MCF 10A (cell line): ENCODE results near the gene PDE9A. TPM values are rescaled to one million over a fixed set of nuclear protein-coding genes. Genes with fewer than 3 reads are reported as not detected.

Source experiments
- BruUV-seq: library from RNA; stranded (reverse); fragments of 400-500 nt; replicated peaks from 2 replicates; lab custom pipeline; 2021; lab: Mats Ljungman, UMichigan
- CTCF ChIA-PET: fragments of 300-600 bp; sonication (Branson Sonifier 250); formaldehyde crosslinking; extraction: SDS; loops from one replicate; lab custom pipeline; 2021; ENCODE audit warnings: antibody characterized with exemption, inconsistent platforms; lab: Yijun Ruan, JAX
- POLR2A ChIA-PET: fragments of 300-600, 350-650 bp; sonication (Branson Sonifier 250); formaldehyde crosslinking; extraction: SDS; loops from one replicate; lab custom pipeline; 2020; ENCODE audit warnings: antibody characterized with exemption, inconsistent platforms; lab: Yijun Ruan, JAX
- DNase-seq: peaks from one replicate; pipeline ENCODE4 v3.0.0-alpha.2; 2018; ENCODE audit not compliant: unreplicated experiment
- H3K27ac Mint-ChIP-seq: one replicate; pipeline ENCODE4 v1.8.0; 2022; ENCODE audit warnings: mild to moderate bottlenecking, low read depth, mixed read lengths; ENCODE audit not compliant: unreplicated experiment
- H3K27me3 Mint-ChIP-seq: one replicate; pipeline ENCODE4 v1.8.0; 2022; ENCODE audit warnings: mixed read lengths; ENCODE audit not compliant: insufficient read depth, unreplicated experiment
- H3K36me3 Mint-ChIP-seq: one replicate; pipeline ENCODE4 v1.8.0; 2022; ENCODE audit warnings: mild to moderate bottlenecking, moderate library complexity, mixed read lengths; ENCODE audit not compliant: insufficient read depth, unreplicated experiment
- H3K4me1 Mint-ChIP-seq: one replicate; pipeline ENCODE4 v1.8.0; 2022; ENCODE audit warnings: mixed read lengths; ENCODE audit not compliant: insufficient read depth, unreplicated experiment
- H3K4me3 Mint-ChIP-seq: one replicate; pipeline ENCODE4 v1.8.0; 2022; ENCODE audit warnings: mild to moderate bottlenecking, moderate library complexity, mixed read lengths; ENCODE audit not compliant: unreplicated experiment
- H3K9me3 Mint-ChIP-seq: one replicate; pipeline ENCODE4 v1.8.0; 2022; ENCODE audit warnings: mixed read lengths; ENCODE audit not compliant: unreplicated experiment
- CTCF ChIP-seq: fragments of 200-600 bp; IDR thresholded peaks from one replicate; pipeline ENCODE4 v1.8.0; 2022; ENCODE audit warnings: antibody characterized with exemption, mild to moderate bottlenecking; ENCODE audit not compliant: unreplicated experiment
- intact Hi-C: fragments of 100-400 bp; cut with micrococcal nuclease; formaldehyde crosslinking; loops from 2 replicates; pipeline ENCODE4 v1.14.1; 2022
- total RNA-seq: library from RNA; stranded (reverse); gene quantifications from 2 replicates; pipeline ENCODE4 v1.2.3, GENCODE V29; 2022

PDE9A gene
- total RNA-seq, 1 experiment from 2014 or later = not detected

- no peak overlapping the region for H3K27ac Mint-ChIP-seq
- no peak overlapping the region for H3K4me3 Mint-ChIP-seq
- TF ChIP-seq CTCF = no peak
- no peaks in the 10 kb centered on the region for H3K27me3 Mint-ChIP-seq
- ChIA-PET POLR2A (no interaction called here), CTCF (no interaction called here)
- no peaks in the 10 kb centered on the region for H3K4me1 Mint-ChIP-seq
- H3K9me3 Mint-ChIP-seq = no peaks in the 10 kb centered on the region
- no peaks in the 10 kb centered on the region for H3K36me3 Mint-ChIP-seq
- DNase-seq = no peak
- no TSS peak for BruUV-seq
- intact Hi-C loops = no loop called here
These were observed 13.5 kb downstream of the PDE9A start for GRCh38 chr21:42666925-42667324.

GRCh38 chr21:42668298-42668992, 15.0 kb downstream of the PDE9A start:
- H3K4me3 Mint-ChIP-seq = no peak overlapping the region
- no peaks in the 10 kb centered on the region for H3K4me1 Mint-ChIP-seq
- no peak for DNase-seq
- no peak overlapping the region for H3K27ac Mint-ChIP-seq
- intact Hi-C loops = no loop called here
- ChIA-PET POLR2A (no interaction called here), CTCF (interaction anchor here (0.9 kb wide), 1 partner anchor 27 kb away, joined by 3 read pairs; no protein-coding TSS in a partner anchor)
- H3K36me3 Mint-ChIP-seq = no peaks in the 10 kb centered on the region
- no TSS peak for BruUV-seq
- TF ChIP-seq CTCF = no peak
- no peaks in the 10 kb centered on the region for H3K9me3 Mint-ChIP-seq
- H3K27me3 Mint-ChIP-seq = no peaks in the 10 kb centered on the region

- Mint-ChIP-seq H3K27ac (no peak overlapping the region), H3K9me3 (no peaks in the 10 kb centered on the region), H3K36me3 (no peaks in the 10 kb centered on the region), H3K27me3 (no peaks in the 10 kb centered on the region), H3K4me3 (no peak overlapping the region), H3K4me1 (no peaks in the 10 kb centered on the region)
- ChIA-PET POLR2A (no interaction called here), CTCF (interaction anchor here (0.9 kb wide), 1 partner anchor 27 kb away, joined by 3 read pairs; no protein-coding TSS in a partner anchor)
- BruUV-seq = no TSS peak
- TF ChIP-seq CTCF = no peak
- intact Hi-C loops = no loop called here
- peak; percentile 20 for DNase-seq
These were observed 15.6 kb downstream of the PDE9A start for GRCh38 chr21:42669041-42669440.

- BruUV-seq = no TSS peak
- Mint-ChIP-seq H3K4me3 (no peak overlapping the region), H3K27ac (no peak overlapping the region)
These were observed 16.8 kb downstream of the PDE9A start for GRCh38 chr21:42670058-42670880.

More at GRCh38 chr21:42670058-42670880, 16.8 kb downstream of the PDE9A start:
- Mint-ChIP-seq H3K27me3 (no peaks in the 10 kb centered on the region), H3K9me3 (no peaks in the 10 kb centered on the region), H3K4me1 (no peaks in the 10 kb centered on the region), H3K36me3 (no peaks in the 10 kb centered on the region)
- CTCF ChIA-PET = no interaction called here
- no peak for TF ChIP-seq CTCF
- POLR2A ChIA-PET = interaction anchor here (0.5 kb wide), 1 partner anchor 27 kb away, joined by 3 read pairs; no protein-coding TSS in a partner anchor
- intact Hi-C loops = no loop called here
- DNase-seq = no peak
